HG03060 (cell line): ENCODE measurements around the gene REPIN1.

Source experiments
- ATAC-seq: cut with Tn5 transposase; IDR thresholded peaks from one replicate; pipeline ENCODE4 v1.9.1; 2021; ENCODE audit warnings: low read depth, moderate number of reproducible peaks; ENCODE audit not compliant: unreplicated experiment

REPIN1 gene

GRCh38 chr7:150359622-150360362 is 8.8 kb upstream of the REPIN1 start:
- no peak for ATAC-seq

DNA sequence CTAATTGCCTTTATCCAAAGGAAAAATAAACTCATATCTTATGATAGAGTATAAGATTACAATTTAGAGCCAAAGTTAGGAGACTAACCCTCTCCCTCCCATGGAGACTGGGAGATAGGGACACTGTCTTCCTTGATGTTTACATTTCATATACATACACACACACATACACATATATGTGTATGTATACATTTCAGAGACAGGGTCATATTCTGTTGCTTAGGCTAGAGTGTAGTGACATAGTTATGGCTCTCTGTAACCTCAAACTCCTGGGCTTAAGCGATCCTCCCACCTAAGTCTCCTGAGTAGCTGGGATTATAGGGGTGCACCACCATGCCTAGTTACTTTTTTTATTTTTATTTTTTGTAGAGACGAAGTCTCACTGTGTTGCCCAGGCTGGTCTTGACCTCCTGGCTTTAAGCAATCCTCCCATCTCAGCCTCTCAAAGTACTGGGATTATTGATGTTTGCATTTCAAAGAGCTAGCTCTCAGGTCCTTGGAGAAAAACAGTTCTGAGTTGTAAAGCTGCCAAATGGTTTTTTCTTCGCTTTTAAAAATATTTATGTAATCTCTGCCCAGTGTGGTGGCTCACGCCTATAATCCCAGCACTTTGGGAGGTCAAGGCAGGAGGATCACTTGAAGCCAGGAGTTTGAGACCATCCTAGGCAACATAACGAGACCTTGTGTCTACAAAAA is 8.1 kb upstream of the REPIN1 start:
- ATAC-seq, result no peak

DNA sequence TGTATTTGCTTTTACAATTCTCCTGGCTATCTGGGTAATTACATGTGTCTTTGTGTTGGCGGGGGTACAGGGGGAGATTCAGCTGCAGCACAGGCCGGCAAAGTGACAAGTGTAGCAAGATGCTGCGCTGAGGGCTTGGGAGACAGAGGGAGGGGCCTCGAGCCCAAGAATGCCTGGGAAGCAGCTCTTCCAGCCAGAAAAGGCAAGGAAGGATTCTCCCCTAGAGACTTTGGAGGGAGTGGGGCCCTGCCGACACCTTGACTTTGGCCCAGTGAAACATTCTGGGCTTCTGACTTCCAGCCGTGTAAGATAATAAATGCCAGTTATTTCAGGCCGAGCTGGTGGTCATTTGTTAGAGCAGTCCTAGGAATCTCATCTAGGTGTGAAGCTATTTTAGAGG is 7.2 kb upstream of the REPIN1 start:
- ATAC-seq, result no peak

- no peak for ATAC-seq
Measured at GRCh38 chr7:150361807-150362621, 6.6 kb upstream of the REPIN1 start.

GRCh38 chr7:150363370-150363769 is 5.3 kb upstream of the REPIN1 start:
- no peak for ATAC-seq

DNA sequence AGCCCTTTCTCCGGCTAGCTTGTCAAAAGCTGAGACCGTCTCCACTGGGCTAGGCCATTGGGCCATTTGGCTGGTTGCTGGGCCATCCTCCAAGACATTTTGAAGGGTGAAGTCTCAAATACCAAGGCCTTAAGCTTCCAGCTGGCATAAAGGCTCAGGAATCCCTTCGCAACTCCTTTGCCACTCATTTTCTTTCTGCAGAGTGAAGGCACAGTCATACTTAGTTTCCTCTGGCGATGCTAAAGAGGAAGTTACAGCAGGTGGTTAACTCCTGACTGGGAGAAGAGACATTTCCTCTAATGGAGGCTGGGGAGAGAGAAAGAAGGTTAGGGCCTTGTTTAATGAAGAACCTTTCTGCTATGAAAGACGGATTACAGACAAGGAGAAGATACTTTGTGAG is 4.8 kb upstream of the REPIN1 start:
- ATAC-seq, result no peak

GRCh38 chr7:150365194-150365593 is 3.4 kb upstream of the REPIN1 start:
- ATAC-seq, result no peak

DNA sequence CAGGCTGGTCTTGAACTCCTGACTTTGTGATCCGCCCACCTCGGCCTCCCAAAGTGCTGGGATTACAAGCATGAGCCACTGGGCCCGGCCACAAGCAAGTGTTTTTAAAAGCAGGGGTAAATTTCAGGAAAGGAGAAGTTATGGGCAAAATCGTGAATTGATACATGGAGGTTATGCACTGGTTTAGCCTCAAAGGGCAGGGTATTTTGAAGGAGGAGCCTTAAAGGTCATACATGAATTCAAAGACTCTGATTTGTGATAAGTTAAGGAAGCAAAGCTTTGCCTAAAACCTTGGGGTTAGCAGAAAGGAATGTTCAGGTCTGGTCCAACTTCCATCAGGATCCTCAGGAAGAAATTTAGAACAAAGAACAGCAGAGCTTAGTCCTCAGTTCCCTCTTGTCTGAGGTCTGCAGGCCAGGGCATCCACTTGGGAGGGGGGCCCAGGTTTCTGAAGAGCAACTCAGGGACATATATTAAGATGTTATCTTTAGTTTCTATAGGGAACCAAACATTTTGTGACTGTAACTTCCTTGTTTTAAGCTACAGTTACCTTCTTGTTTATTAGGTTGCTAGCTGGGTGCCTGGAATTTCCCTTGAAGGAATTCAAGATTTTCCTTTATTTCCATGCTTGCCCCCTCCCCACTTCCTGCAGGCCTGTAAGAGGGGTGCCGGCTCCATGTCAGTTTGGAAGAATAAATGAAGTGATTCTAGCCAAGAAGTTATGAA is 2.8 kb upstream of the REPIN1 start:
- no peak for ATAC-seq

DNA sequence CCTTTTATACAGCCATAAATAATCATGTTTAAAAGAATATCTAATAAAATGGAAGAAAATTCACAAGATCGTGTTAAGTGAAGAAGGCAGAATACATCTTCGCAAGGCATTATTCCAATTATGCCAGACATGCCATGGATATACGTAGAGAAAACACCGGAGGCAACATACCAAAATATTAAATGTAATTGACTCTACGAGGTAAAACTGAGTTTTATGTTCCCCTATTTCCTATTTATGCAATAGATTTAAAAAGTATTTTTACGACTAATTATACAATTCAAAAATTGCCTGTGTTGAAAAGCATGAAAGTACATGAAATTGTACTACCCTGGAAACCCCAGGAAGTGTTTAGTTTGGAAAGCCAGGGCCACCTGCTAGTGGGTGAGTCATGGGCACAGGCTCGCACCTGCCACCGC is 936 bp upstream of the REPIN1 start:
- ATAC-seq, result no peak

DNA sequence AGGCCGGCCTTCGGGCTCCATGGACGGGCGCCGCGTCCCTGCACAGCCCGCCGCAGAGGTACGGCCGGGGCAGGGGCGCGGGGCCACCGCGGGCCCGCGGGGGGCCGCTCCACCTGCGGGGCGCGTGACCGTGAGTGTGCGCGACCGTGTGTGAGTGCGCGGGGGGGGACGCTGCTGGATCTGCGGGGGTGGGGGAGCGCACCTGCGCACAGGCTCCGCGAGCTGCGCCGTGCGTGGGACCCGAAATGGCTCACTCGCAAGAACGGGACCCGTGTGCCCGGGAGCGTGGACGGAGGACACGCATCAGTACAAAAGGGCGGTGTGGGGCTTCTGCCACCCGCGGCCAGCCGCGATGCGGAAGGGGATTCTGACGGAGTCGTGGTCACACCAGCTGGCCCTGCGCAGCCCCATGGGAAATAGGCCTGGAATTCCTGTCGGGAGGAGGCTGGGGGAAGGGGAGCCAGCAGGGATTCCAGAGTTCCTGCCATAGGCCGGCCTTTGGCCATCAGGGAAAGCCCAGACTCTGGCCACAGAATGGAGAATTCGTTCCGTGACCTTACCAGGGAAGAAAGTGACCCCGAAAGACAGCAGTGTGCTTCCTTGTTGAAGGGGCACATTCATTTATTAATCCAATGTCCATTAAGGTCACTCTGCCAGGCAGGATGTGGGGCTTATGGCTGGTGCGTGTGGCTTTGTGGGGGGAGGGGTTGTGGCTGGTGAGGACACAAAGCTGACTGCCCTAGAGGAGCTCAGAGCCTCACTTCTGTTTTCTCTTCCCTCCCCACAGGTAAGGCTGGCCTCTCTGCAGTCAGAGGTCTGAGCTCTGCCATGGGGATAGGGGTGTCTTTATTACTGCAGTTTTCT is 494 bp downstream of the REPIN1 start:
- ATAC-seq, result no peak

DNA sequence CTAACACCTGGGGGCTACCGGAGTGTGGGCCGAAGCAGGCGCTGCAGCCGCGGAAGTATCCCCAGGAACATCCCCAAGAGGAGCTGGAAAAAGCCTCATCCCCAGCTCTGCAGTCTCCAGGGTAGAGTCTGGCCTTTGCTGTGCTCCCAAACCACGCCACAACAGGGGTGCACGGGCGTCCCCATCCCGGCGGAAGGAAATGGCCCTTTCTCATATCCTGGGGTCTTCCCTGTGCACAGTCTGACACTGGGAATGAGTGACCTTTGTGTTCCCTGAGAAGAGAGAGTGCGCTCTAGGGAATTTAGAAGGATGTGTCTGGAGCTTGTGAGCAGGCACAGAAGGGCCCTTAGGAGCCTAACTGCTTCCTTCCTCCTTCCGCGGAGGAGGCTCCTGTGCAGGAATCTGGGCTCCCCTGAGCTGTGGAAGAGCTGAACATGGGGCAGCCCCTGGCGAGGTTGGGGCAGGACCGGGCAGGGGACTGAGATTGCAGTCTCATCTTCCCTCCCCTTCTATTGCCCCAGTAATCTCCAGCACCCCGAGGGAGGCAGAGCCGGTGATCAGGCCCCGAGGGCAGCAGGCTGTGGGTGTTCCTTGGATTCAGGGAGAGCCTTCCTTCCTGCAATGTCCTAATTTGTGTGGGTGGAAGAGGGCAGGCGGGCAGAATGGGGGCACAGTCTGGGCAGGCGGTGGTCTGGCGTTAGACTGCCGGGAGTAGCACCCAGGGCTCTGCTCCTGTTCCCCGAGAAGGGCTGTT is 1.3 kb downstream of the REPIN1 start:
- ATAC-seq, result no peak

DNA sequence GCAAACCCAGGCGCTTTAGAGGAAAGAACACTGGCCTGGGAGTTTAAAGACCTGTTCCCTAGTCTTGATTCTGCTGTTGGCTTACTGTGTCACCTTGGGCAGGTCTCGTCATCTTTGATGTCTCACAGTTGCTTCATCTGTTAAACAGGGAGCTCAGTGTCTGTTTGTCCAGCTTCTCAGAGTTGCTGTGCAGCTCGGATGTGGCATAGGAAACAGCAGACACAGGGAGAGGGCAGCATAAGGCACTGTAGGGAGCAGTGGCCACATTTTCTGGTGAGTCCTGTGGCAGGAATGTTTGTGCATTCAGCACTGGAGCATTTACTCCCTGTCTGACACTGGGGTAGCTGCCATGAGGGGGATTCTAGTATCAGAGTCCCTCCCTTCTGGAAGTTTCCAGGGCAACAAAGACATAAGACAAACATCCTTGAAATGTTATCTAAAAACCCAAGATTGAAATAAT is 2.0 kb downstream of the REPIN1 start:
- ATAC-seq, result no peak

- no peak for ATAC-seq
Measured at GRCh38 chr7:150371131-150371995, 2.7 kb downstream of the REPIN1 start.

DNA sequence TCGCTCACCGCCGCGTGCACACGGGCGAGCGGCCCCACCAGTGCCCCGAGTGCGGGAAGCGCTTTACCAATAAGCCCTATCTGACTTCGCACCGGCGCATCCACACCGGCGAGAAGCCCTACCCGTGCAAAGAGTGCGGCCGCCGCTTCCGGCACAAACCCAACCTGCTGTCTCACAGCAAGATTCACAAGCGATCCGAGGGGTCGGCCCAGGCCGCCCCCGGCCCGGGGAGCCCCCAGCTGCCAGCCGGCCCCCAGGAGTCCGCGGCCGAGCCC is 3.3 kb downstream of the REPIN1 start:
- ATAC-seq, result no peak

- no peak for ATAC-seq
Measured at GRCh38 chr7:150372271-150373048, 3.8 kb downstream of the REPIN1 start.

DNA sequence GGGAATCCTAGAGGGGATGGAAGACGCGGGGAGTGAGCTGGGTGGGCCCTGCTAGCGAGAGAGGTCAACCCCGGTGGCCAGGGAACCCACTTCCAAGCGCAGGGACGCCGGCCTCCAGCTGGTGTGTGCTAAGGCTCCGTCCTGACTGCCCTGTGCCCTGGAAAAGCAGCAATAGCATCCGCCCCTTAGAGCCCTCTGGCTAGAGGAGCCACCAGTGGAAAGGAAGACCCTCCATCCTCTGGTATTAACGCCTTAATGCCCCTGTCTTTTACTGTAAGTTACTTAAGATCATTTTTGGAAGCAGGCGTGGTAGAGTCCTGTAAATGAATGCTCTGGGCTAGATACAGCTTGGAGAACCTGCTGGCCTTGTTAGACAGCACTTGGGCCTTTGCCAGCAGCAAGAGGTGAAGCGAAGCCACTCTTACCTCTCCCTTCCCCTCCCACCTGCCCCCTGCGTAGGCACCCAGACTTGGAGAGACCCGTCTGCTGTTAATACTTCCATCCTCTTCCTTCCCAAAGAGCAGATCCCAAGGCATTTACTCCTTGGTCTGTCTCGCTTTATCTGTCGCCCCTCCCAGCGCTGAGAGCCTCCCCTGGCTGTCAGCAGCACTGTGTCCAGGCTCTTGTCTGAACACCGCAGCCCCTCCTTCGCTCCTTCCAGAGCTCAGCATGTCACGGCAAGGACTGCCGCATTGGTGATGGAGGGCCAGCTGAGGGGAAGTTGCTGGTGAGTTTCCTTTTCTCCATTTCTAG is 4.6 kb downstream of the REPIN1 start:
- no peak for ATAC-seq

- ATAC-seq, result no peak
Measured at GRCh38 chr7:150374026-150374425, 5.4 kb downstream of the REPIN1 start.
